ENCODE measurements around the gene MEX3A.
"Not testable (repeated sequence)": the region's sequence is repeated elsewhere in the genome, so short reads cannot be mapped to it uniquely, and the experiment has no call there.

The MEX3A gene, protein sequence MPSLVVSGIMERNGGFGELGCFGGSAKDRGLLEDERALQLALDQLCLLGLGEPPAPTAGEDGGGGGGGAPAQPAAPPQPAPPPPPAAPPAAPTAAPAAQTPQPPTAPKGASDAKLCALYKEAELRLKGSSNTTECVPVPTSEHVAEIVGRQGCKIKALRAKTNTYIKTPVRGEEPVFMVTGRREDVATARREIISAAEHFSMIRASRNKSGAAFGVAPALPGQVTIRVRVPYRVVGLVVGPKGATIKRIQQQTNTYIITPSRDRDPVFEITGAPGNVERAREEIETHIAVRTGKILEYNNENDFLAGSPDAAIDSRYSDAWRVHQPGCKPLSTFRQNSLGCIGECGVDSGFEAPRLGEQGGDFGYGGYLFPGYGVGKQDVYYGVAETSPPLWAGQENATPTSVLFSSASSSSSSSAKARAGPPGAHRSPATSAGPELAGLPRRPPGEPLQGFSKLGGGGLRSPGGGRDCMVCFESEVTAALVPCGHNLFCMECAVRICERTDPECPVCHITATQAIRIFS

DNA sequence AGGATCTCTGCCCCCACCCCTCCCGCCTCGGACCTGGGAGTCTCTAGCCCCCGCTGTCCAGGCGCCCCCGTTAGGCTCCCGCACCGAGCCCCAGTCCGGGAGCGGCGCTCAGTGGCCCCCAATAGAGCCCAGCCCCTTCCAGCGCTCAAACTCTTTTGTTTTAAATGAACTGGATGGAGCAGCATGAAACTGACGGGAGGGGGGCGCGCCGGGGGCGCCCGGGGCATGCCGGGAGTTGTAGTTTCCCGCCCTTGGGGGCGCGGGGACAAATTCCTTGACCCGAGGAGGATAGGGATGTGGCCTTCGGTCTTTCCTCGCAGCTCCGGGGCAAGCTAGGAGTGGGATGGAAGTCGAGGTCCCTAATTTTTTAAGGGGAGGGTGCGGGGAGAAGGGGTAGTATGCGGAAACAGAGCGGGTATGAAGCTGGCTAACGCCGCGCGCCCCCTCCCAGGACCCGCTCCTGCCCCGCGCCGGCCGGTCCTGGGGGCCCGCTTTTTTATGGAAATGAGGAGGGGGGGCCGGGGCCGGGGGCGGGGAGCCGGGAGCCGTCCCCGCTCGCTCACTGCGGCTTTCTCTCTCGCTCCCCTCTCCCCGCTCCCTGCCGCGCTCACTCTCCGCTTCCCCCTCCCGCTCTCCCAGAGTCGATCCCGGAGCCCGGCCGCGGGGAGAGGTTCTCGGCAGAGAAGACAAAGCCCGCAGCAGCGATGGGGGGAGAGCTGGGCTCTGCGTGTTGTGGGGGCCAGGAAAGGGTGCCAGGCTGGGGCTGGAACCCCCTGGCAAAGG is at the start of gene MEX3A:
TSS of gene MEX3A (minus strand) at position 157 of the 783 bp plus-strand sequence. CDS start 467 bp downstream, outside the sequence.
- DNase-seq: peak; percentile 58

DNA sequence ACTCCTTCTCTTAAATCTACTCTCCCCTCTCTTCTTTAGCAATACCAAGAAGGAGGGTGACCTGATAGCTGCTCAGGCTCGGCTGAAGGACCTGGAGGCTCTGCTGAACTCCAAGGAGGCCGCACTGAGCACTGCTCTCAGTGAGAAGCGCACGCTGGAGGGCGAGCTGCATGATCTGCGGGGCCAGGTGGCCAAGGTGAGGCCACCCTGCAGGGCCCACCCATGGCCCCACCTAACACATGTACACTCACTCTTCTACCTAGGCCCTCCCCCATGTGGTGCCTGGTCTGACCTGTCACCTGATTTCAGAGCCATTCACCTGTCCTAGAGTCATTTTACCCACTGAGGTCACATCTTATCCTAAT is 48.3 kb upstream of the MEX3A start:
- DNase-seq: no peak

DNA sequence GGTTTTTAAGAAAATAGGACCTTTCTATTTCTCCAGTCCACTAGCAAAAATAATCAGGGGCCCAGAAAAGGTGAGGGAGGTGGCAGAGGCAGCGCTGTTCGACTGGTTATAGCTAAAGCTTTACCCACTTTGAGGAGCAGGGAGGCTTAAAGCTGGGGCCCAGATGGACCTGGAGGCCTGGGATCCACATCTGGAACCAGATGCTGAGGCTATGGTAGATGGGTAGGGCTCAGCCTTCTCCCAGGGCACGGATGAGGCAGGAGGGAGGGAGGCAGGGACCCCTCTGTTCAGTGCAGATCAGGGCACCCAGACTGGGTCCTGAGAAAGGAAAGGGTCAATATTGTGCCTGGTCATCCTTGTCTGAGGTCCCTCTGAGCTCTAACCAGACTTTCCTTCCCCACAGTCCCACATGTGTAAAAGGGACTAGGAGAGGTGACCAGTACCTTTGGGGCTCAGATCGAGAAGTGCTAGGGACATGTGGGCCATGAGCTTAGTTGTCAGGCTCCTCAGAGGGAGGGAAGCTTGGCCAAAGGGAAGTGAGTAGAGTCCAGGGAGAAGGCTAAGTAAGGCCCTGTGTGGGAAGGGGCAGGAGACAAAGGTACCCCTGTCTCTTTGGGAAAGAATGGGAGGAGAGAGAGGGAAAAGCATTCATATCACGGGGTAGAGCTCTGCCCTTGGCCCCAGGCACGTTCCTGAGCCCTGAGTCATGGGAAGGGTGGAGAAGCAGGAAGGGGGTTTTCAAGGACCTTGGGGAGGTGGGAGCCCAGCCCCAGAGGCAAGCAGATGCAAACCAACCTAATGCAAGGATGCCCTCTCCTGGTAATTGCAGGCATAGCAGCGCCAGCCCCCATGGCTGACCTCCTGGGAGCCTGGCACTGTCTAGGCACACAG is 47.7 kb upstream of the MEX3A start:
- peak; percentile 86 for DNase-seq

DNA sequence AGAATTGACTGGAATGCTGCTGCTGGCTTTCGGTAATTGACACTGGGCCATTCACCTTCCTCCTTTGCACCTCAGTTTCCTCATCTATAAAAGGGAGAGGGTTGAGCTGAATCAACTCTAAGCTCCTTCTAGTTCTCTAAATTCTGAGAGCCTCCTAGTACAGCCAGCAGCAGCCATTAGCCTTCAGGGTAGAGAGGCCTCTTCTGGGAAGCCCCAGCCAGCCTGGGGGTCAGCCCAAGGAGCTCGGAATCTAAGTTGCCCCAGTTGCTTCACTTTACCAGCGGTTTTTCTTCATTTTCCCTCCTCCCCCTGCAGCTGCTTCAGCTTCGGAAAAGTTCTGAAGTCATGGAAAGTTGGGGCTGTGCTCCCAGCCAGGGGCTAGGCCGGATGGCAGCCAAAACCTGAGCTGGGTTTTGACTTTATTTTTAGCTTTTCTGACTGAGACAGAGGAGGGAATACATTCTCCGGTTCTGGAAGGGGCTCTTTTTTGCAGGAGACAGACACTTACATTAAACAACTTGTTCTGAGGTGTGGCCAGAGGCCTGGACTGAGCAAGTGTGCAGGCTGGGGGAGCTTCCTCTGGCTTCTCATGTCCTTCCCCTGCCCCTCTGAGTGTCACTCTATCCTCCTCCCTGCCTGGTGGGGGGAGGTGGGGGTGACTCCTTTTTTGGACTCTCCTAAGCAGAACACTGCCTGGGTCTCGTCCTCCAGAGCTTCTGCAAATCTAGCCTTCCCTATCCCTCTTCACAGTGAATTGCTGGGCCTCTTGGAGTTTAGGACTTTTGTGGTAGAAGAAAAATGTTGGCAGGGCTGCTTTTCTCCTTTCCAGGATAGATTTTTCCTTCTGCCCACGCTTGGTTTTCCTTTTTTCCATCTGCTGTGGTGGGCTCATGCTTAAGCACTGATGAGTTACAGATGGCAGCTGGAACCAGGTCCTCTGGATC is 46.7 kb upstream of the MEX3A start:
- DNase-seq: no peak

DNA sequence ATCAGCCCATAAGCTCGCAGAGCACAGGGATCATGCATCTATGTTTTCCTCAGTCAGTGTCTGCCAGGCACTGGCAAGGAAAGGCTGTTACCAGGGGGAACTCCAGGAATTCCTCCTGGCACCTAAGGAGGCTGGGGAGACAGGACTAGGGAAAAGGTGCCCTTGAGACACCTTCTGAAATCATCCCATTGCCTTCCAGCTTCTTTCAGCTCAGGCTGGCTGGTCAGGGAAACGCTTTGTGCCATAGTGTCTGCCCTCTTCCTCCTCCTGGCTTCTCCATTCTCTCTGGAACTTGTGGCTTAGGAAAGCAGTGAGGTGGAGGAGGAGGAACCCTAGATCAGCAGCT is 46.0 kb upstream of the MEX3A start:
- no peak for DNase-seq

DNA sequence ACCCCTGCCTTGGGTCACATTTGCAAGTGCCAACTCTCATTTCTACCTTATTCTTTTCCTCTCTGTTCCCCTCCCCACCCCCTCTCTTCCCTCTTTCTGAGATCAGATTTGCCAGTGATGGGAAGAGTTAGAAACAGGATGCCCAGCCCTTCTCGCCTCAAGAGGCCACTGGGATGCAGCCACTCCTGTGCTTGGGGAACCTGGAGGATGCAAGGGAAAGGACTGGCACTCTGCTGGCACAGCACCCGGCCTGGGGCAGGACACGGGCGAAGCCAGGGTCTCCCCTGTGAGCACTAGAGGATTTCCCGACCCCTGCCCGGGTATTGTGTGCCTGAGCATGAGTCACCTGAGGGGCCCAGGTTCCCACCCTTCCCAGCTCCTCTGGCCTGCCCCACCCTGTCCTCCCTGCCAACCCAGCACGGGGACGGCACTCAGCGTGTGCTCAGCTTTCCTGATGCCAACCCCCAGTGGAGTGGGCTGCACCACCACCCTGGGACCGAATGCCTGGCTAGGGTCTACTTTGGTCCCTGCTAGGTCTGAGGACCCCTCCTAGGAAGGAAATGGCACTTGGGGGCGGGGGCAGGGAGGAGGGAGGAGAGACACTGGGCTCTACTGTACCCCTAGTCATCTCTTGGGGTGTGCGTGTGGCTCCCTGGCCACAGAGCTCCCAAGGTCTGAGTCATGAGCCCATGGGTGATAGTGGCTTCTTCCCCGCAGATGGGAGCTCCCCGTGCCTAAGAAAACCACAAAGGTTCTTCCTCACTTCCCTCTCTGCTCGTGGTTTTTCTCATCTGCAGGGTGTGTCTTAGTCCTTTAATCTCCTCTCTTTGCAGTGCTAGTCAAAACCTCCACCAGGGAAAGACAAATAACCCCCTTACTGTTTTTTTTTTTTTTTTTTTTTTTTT is 44.6 kb upstream of the MEX3A start:
- DNase-seq: peak; percentile 86

DNA sequence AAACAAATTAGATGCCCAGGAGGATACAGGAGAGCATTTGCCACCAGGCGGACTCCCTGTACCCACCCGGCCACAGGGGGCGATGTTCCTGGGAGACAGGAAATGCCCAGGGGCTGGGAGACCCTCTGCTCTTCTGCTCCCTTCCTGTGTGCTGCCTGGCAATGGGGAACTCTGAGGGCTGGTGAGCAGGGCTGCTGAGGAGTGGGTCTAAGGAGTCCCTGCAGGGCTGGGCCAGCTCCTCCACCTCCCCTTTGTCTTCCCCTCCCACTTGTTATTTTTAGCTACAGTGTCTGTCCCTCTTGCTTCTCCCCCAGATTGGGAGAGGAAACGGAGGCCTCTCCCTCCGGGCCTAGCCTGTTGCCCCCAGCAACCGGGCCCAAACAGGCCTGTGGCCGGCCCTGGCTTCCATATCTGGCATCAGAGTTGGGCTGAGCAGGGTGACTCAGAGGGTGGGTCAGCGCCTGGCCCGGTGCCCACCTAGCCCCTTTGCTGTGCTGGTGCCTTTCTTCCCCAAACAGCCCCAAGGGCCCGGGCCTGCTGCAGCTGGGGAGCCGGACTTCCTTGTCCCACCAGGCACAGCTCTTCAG is 43.9 kb upstream of the MEX3A start:
- DNase-seq: peak; percentile 50

DNA sequence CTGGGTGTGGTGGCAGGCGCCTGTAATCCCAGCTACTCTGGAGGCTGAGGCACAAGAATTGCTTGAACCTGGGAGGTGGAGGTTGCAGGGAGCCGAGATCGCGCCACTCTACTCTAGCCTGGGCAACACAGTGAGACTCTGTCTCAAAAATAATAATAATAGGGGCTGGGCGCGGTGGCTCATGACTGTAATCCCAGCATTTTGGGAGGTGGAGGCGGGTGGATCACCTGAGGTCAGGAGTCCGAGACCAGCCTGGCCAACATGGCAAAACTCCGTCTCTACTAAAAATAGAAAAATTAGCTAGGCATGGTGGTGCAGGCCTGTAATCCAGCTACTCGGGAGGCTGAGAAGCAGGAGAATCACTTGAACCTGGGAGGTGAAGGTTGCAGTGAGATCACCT is 43.3 kb upstream of the MEX3A start:
- not testable (repeated sequence) for DNase-seq

DNA sequence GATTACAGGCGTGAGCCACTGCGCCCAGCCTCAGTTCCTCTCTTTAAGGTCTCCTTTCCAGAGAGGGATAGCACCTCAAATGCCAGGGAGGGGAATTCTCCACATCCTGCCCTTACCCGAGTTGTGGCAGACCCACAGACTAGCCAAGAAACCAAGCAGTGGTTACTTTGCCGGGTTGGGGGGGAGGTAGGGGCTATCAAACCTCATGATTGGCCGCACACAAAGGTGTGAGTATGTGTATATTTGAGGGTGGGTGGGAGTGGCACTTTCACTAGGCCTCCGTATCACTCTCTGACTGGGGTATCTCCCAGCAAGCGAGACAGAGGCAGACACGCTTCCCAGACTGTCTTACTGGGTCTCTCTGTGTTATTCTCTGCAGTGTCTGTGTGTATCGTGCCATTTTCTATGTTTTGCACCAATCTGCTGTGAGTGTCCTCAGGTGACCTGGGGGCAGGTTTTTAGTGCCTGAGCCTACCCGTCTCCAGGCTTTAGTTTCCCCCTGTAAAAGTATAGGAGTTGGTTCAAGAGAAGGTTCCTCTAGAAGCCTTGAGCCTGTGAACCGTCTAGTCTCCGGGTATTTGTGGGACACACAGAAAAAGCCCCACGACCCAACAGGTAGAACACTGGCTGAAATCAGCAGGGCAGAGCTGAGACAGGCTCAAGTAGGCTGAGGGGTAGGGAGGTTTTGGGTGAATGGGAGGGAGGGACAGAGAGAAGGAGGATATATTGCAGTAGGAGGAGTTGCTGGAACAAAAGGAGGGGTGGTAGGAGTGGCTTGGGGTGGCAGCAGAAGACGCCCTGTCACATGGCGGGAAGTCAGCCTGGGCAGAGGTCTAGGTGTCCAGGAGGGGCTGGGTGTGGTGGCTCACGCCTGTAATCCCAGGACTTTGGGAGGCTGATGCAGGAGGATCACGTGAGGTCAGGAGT is 42.6 kb upstream of the MEX3A start:
- DNase-seq: no peak

DNA sequence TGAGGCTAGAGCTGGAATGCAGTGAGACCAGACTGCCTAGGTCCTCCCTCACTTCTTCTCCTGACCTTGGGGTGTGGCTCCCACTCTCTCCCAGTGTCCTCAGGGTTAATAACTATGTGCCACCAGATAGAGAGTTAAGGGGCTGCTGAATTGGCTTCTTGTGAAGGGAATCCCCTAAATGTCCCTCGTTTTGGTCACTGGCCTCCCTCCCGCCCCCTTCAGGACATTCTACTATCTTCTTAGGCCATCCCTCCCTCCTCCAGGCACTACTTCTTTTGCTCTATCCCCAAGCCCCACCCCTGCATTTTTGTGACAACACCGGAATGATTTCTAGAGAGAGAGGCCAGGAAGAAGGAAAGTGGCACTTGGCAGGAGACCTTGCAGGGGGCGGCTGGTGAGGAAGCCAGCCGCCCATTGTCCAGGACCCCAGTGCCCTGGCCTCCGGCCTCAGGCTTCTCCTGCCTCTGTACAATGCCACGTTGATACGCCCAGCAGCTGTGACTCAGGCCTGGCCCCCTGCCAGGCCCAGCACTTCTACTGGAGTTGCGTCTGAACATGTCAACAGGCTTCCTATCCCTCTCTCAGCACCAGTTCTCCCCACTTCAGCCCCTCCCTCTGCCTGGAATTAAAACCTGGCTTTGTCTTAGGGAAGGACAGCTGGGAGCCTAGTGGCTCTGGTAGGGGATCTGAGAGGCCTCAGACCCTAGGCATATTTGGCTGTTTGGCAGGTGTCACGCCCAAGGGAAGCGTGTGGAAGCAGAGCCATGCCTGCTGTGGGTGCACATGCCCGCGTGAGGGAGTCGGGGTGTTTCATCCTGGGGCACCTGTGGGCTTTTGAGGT is 41.3 kb upstream of the MEX3A start:
- DNase-seq: peak; percentile 68

DNA sequence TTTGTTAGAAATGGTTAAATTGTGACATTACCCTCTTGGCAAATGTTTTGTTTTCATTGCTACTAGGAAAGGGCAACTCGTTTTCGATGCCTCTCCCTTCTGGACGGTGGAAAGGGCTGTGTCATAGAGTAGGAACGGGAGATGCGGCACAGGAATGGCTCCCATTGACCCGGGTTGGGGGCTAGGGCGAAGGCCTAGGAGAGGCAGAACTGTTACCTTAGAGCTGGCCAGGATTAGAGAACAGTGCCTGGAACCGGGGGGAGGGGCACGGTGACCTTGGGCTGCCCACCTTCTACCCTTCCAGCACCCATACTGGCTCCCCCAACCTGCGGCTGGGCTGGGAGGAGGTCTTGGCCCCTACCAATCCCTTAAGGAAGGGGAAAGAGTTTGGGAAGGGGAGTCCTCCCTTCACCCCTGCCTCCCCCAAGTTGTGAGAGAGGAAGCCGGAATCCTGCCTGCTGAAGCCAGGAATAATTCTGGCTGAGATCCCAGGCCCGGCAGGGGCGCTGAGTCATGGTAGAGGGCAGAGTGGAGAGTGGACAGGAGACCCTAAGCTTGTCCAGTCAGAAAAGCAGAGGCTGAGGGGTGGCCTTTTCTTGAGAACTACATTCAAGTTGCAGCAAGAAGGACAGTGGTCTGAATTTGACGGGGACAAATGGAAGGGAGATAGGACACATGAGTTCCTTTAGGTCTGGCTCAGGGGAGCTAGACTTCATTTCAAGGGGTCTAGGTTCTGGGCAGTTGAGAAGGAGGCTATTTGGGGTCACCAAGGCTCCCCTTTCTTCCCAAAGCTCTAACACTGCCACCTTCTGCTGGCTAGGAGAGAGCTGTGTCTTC is 40.5 kb upstream of the MEX3A start:
- DNase-seq: no peak

DNA sequence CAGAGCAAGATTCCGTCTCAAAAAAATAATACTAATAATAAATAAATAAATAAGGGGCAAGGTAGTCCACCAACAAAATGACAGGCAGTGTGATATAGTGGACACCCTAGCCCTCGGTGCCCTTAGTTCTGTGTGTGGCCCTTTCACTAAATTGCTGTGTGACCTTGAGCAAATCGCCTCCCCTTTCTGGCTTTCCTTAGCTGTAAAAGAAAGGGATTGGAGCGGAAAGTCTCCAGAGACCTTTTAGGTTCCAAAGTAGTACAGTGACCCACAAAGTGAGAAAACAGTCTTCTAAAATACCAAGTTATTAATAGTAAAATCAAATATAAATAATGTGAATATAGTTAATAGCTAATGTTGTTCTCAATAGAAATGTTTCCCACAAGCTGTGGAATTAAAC is 39.8 kb upstream of the MEX3A start:
- no peak for DNase-seq

DNA sequence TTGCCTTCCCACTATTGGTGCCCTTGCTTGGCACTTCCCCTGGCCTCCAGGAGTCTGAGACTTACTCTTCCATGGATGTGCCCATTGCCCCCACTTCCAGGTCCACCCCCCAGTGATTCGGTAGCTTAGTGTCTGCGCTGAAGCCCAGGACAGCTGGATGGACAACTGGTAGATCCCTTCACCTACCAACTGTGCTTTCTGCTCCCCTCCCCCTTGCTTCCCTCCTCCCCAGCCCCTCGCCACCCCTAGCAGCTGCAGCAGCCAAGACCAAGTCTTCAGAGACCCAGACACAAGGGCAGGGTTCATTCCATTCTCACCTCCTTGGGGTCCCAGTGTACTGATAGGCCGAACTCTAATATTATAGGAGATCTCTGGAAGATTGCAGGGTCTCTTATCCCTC is 39.2 kb upstream of the MEX3A start:
- no peak for DNase-seq

DNA sequence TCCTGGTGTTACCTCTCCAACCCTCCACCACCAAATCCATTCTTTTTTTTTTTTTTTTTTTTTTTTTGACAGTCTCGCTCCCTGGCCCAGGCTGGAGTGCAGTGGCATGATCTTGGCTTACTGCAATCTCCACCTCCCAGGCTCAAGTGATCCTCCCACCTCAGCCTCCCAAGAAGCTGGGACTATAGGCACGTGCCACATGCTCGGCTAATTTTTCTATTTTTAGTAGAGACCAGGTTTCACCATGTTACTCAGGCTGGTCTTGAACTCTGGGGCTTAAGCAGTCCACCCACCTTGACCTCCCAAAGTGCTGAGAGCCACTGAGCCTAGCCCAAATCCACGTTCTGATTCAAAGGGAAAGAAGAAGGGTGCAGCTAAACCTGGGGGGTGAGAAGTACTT is 38.7 kb upstream of the MEX3A start:
- DNase-seq: not testable (repeated sequence)

DNA sequence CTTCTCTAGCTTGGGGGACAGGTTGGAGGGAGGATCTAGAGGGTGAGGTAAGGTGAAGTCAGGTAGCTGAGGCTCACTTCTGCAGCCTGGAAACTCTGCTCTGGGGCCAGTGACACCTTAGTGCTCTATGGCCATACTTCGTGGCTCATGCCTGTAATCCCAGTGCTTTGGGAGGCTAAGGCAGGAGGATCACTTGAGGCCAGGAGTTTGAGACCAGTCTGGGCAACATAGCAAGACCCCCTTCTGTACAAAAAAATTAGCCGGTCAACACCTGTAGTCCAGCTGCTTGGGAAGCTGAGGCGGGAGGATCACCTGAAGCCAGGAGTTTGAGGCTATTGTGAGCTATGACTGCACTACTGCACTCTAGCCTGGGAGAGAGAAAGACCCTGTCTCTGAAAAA is 38.1 kb upstream of the MEX3A start:
- DNase-seq: no peak

DNA sequence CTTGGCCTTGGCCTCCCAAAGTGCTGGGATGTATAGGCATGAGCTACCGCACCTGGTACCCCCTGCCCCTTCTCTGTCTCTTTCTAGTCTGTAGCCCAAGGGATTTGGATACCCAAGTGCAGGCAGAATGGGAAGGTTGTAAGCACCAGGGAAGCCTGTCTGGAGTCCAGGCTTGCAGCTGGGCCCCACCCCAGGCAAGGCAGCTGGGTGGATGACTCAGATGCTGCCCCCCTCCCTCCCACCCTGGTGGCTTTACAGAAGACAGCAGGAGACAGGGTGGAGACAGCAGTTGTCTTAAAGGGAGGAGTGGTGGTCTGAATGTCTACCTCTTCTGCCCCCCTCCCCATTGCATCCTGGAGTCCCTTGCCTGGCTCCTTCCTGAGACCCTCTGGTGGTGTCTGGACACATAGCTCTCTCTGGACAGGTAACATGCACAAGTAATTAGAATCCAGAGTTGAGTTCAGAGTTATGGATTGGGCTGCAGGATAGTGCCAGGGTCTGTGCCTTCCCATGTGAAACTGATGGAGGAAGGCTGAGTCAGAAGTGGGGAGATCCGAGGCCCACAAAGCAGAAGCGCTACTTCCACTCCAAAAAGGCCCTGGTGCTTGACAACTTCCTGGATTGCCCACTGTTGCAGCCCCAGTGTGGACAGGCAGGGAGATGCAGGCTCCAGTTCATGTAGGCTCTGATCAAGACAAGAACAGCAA is 37.4 kb upstream of the MEX3A start:
- DNase-seq: no peak

Data from stimulated activated CD4-positive, alpha-beta T cell treated with anti-CD3 and anti-CD28 coated beads, Interleukin-4, amount 100 ng/mL, for 24 hours (primary cell).